GM23338 (cell line): ENCODE results near the gene INPP4A.

Experiments
- CREB1 ChIP-seq: fragments of 250-450 bp; sonication (Bioruptor Pico); IDR thresholded peaks from 2 replicates; pipeline ENCODE4 v1.5.0; 2020; ENCODE audit warnings: low read depth, mild to moderate bottlenecking, moderate library complexity
- EZH2 ChIP-seq: fragments of 200-600 bp; sonication (generic); IDR thresholded peaks from one replicate; pipeline ENCODE4 v1.8.0; 2017; ENCODE audit warnings: antibody characterized with exemption, mild to moderate bottlenecking, low read depth; ENCODE audit not compliant: unreplicated experiment
- EZH2phosphoT487 ChIP-seq: fragments of 200-600 bp; sonication (generic); IDR thresholded peaks from one replicate; pipeline ENCODE4 v1.8.1; 2018; ENCODE audit warnings: antibody characterized with exemption; ENCODE audit not compliant: unreplicated experiment
- JUNB ChIP-seq: IDR thresholded peaks from one replicate; pipeline ENCODE4 v1.6.1; 2016; ENCODE audit warnings: antibody characterized with exemption; ENCODE audit not compliant: unreplicated experiment
- NANOG ChIP-seq: IDR thresholded peaks from 2 replicates; pipeline ENCODE4 v1.6.1; 2016; ENCODE audit warnings: antibody characterized with exemption, borderline replicate concordance
- POLR2AphosphoS5 ChIP-seq: IDR thresholded peaks from 2 replicates; pipeline ENCODE4 v1.6.1; 2016; ENCODE audit warnings: antibody characterized with exemption, low read depth
- STAT1 ChIP-seq: IDR thresholded peaks from one replicate; pipeline ENCODE4 v1.6.1; 2016; ENCODE audit warnings: antibody characterized with exemption; ENCODE audit not compliant: unreplicated experiment
- ZNF114 ChIP-seq: fragments of 250-450 bp; sonication (Bioruptor Pico); IDR thresholded peaks from 2 replicates; pipeline ENCODE4 v1.5.0; 2020; ENCODE audit warnings: mild to moderate bottlenecking, moderate library complexity
- ZNF331 ChIP-seq: fragments of 250-450 bp; sonication (Bioruptor Pico); IDR thresholded peaks from 2 replicates; pipeline ENCODE4 v1.5.0; 2020; ENCODE audit warnings: low read depth, mild to moderate bottlenecking, moderate library complexity
- TF ChIP-seq, protein P1 (sequence below), 2 experiments: fragments of 200-600 bp in 1 of 2; sonication (generic) in 1 of 2; conservative IDR thresholded peaks; 2 replicates each; pipeline versions ENCODE4 v1.5.1 to v1.6.1; 2016 to 2017; ENCODE audit warnings: antibody characterized with exemption in 2 of 2, low read depth in 2 of 2, mild to moderate bottlenecking in 2 of 2, moderate library complexity in 1 of 2
- TF ChIP-seq, protein P2 (sequence below): IDR thresholded peaks from one replicate; pipeline ENCODE4 v1.6.1; 2018; ENCODE audit warnings: antibody characterized with exemption; ENCODE audit not compliant: unreplicated experiment
- TF ChIP-seq, protein P3 (sequence below): fragments of 250-450 bp; sonication (Bioruptor Pico); IDR thresholded peaks from 2 replicates; pipeline ENCODE4 v1.5.0; 2020; ENCODE audit warnings: mild to moderate bottlenecking, moderate library complexity

DNA sequence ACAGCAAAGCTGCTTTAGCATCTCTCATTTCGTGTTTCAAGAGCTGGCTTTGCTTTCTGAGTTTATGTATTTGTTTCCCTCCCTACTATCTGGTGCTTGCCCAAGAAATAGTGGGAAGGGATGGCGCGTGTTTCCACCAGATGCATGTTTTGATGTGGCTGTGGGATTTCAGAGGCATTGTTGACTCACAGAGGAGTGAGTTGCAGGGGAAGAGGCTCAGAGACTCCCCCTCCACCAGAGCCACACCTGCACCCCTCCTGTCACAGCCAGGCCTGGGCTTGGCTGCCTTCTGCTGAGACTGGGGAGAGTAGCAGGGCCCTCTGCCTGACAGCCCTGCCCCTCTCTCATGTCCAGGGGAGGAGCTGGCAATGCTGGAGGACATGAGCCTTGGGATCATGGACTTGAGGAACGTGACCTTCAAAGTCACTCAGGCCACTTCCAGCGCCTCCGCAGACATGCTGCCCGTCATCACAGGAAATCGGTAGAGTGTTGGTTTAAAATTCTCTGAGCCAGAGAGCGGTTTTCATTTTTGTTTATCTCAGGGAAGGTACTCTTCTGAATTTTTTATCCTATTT, 120.7 kb downstream of the INPP4A start:
- TF ChIP-seq EZH2 (no peak), POLR2AphosphoS5 (no peak), EZH2phosphoT487 (no peak), CREB1 (CRISPR knock-in tag) (no peak), JUNB (no peak), NANOG (no peak), STAT1 (no peak), ZNF331 (no peak), ZNF114 (CRISPR knock-in tag) (no peak)
- TF ChIP-seq, protein P1, sequence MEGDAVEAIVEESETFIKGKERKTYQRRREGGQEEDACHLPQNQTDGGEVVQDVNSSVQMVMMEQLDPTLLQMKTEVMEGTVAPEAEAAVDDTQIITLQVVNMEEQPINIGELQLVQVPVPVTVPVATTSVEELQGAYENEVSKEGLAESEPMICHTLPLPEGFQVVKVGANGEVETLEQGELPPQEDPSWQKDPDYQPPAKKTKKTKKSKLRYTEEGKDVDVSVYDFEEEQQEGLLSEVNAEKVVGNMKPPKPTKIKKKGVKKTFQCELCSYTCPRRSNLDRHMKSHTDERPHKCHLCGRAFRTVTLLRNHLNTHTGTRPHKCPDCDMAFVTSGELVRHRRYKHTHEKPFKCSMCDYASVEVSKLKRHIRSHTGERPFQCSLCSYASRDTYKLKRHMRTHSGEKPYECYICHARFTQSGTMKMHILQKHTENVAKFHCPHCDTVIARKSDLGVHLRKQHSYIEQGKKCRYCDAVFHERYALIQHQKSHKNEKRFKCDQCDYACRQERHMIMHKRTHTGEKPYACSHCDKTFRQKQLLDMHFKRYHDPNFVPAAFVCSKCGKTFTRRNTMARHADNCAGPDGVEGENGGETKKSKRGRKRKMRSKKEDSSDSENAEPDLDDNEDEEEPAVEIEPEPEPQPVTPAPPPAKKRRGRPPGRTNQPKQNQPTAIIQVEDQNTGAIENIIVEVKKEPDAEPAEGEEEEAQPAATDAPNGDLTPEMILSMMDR (conservative IDR thresholded peaks at IDR 0.05; ENCODE audit: low read depth in 2 of 2): no peak
- TF ChIP-seq, protein P2, sequence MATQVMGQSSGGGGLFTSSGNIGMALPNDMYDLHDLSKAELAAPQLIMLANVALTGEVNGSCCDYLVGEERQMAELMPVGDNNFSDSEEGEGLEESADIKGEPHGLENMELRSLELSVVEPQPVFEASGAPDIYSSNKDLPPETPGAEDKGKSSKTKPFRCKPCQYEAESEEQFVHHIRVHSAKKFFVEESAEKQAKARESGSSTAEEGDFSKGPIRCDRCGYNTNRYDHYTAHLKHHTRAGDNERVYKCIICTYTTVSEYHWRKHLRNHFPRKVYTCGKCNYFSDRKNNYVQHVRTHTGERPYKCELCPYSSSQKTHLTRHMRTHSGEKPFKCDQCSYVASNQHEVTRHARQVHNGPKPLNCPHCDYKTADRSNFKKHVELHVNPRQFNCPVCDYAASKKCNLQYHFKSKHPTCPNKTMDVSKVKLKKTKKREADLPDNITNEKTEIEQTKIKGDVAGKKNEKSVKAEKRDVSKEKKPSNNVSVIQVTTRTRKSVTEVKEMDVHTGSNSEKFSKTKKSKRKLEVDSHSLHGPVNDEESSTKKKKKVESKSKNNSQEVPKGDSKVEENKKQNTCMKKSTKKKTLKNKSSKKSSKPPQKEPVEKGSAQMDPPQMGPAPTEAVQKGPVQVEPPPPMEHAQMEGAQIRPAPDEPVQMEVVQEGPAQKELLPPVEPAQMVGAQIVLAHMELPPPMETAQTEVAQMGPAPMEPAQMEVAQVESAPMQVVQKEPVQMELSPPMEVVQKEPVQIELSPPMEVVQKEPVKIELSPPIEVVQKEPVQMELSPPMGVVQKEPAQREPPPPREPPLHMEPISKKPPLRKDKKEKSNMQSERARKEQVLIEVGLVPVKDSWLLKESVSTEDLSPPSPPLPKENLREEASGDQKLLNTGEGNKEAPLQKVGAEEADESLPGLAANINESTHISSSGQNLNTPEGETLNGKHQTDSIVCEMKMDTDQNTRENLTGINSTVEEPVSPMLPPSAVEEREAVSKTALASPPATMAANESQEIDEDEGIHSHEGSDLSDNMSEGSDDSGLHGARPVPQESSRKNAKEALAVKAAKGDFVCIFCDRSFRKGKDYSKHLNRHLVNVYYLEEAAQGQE: no peak
- TF ChIP-seq, protein P3, sequence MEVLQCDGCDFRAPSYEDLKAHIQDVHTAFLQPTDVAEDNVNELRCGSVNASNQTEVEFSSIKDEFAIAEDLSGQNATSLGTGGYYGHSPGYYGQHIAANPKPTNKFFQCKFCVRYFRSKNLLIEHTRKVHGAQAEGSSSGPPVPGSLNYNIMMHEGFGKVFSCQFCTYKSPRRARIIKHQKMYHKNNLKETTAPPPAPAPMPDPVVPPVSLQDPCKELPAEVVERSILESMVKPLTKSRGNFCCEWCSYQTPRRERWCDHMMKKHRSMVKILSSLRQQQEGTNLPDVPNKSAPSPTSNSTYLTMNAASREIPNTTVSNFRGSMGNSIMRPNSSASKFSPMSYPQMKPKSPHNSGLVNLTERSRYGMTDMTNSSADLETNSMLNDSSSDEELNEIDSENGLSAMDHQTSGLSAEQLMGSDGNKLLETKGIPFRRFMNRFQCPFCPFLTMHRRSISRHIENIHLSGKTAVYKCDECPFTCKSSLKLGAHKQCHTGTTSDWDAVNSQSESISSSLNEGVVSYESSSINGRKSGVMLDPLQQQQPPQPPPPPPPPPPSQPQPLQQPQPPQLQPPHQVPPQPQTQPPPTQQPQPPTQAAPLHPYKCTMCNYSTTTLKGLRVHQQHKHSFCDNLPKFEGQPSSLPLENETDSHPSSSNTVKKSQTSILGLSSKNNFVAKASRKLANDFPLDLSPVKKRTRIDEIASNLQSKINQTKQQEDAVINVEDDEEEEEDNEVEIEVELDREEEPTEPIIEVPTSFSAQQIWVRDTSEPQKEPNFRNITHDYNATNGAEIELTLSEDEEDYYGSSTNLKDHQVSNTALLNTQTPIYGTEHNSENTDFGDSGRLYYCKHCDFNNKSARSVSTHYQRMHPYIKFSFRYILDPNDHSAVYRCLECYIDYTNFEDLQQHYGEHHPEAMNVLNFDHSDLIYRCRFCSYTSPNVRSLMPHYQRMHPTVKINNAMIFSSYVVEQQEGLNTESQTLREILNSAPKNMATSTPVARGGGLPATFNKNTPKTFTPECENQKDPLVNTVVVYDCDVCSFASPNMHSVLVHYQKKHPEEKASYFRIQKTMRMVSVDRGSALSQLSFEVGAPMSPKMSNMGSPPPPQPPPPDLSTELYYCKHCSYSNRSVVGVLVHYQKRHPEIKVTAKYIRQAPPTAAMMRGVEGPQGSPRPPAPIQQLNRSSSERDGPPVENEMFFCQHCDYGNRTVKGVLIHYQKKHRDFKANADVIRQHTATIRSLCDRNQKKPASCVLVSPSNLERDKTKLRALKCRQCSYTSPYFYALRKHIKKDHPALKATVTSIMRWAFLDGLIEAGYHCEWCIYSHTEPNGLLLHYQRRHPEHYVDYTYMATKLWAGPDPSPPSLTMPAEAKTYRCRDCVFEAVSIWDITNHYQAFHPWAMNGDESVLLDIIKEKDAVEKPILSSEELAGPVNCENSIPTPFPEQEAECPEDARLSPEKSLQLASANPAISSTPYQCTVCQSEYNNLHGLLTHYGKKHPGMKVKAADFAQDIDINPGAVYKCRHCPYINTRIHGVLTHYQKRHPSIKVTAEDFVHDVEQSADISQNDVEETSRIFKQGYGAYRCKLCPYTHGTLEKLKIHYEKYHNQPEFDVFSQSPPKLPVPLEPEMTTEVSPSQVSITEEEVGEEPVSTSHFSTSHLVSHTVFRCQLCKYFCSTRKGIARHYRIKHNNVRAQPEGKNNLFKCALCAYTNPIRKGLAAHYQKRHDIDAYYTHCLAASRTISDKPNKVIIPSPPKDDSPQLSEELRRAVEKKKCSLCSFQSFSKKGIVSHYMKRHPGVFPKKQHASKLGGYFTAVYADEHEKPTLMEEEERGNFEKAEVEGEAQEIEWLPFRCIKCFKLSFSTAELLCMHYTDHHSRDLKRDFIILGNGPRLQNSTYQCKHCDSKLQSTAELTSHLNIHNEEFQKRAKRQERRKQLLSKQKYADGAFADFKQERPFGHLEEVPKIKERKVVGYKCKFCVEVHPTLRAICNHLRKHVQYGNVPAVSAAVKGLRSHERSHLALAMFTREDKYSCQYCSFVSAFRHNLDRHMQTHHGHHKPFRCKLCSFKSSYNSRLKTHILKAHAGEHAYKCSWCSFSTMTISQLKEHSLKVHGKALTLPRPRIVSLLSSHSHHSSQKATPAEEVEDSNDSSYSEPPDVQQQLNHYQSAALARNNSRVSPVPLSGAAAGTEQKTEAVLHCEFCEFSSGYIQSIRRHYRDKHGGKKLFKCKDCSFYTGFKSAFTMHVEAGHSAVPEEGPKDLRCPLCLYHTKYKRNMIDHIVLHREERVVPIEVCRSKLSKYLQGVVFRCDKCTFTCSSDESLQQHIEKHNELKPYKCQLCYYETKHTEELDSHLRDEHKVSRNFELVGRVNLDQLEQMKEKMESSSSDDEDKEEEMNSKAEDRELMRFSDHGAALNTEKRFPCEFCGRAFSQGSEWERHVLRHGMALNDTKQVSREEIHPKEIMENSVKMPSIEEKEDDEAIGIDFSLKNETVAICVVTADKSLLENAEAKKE (CRISPR knock-in tag): no peak
